Testis (tissue), 3 donors: ENCODE measurements around the gene COA3. TPM values are rescaled to one million over a fixed set of nuclear protein-coding genes. Genes with fewer than 3 reads are reported as not detected.
A peak's percentile ranks its signal among the peaks of the same experiment; 100 is the strongest.

Experiments used
- DNase-seq: peaks from one replicate; pipeline ENCODE4 v3.0.0-alpha.2; 2019
- H3K27ac ChIP-seq, 2 donors: fragments of 200-600 bp; sonication (generic); one replicate each; pipeline ENCODE4 v1.5.1; 2019
- H3K27me3 ChIP-seq: fragments of 200-600 bp; sonication (generic); one replicate; pipeline ENCODE4 v1.5.1; 2019
- H3K36me3 ChIP-seq: fragments of 200-600 bp; sonication (generic); one replicate; pipeline ENCODE4 v1.5.1; 2017; ENCODE audit warnings: low read depth; ENCODE audit errors: missing control alignments
- H3K4me1 ChIP-seq: fragments of 200-600 bp; sonication (generic); one replicate; pipeline ENCODE4 v1.5.1; 2019
- H3K4me3 ChIP-seq, 2 donors: fragments of 200-600 bp; sonication (generic); one replicate each; pipeline ENCODE4 v1.5.1; 2017 to 2019
- H3K9me3 ChIP-seq: fragments of 200-600 bp; sonication (generic); one replicate; pipeline ENCODE4 v1.5.1; 2017
- POLR2A ChIP-seq: fragments of 450-650 bp; IDR thresholded peaks from one replicate; pipeline ENCODE4 v1.6.1; 2017; ENCODE audit warnings: antibody characterized with exemption, mild to moderate bottlenecking, moderate library complexity
- WGBS, 2 donors: methylation state at CpG; one replicate each; pipeline ENCODE4 v1.1.5; 2018; 5-methylcytosine and 5-hydroxymethylcytosine counted together
- intact Hi-C: fragments of 100-400 bp; cut with DNase I; formaldehyde crosslinking; loops from one replicate; pipeline ENCODE4 v1.15.1; 2023; ENCODE audit warnings: low total_unique reads
- microRNA-seq, 2 donors: library from miRNA; unstranded; fragments of <30 nt; microRNA quantifications; one replicate each; pipeline ENCODE4, GENCODE V29; 2016; ENCODE audit warnings: borderline number of aligned reads in 2 of 2, borderline replicate concordance in 1 of 2
- polyA plus RNA-seq: library from polyadenylated mRNA; stranded (reverse); fragments of 350-450 nt; fragmentation: Illumina TruSeq; extraction: RNeasy Lipid Tissue Mini Kit (QIAGEN cat#74804); gene quantifications from one replicate; pipeline ENCODE4 v1.2.3, GENCODE V29; 2014; ENCODE audit warnings: low read depth, low replicate concordance; ENCODE audit not compliant: insufficient read depth
- small RNA-seq, 2 donors: library from RNA; depleted of rRNA; stranded (forward); fragments of <200 nt; gene quantifications; one replicate each; pipeline ENCODE3, GENCODE V24; 2016
- total RNA-seq, 2 donors: library from RNA; depleted of rRNA; stranded (reverse); fragments of >200 nt; gene quantifications; one replicate each; pipeline ENCODE4 v1.2.3, GENCODE V29; 2016
- TF ChIP-seq, protein P1 (sequence below), 3 experiments: fragments of 450-650 bp in 2 of 3; fragments of 200-600 bp in 1 of 3; sonication (generic) in 1 of 3; IDR thresholded peaks; one replicate each; pipeline ENCODE4 v1.5.1; 2016 to 2019; ENCODE audit warnings: antibody characterized with exemption in 3 of 3, mild to moderate bottlenecking in 2 of 3, moderate library complexity in 1 of 3

Gene COA3
- total and polyA plus RNA-seq, 3 donors from 2014 or later, result 43.0 to 52.7 (median 49.2) TPM

DNA sequence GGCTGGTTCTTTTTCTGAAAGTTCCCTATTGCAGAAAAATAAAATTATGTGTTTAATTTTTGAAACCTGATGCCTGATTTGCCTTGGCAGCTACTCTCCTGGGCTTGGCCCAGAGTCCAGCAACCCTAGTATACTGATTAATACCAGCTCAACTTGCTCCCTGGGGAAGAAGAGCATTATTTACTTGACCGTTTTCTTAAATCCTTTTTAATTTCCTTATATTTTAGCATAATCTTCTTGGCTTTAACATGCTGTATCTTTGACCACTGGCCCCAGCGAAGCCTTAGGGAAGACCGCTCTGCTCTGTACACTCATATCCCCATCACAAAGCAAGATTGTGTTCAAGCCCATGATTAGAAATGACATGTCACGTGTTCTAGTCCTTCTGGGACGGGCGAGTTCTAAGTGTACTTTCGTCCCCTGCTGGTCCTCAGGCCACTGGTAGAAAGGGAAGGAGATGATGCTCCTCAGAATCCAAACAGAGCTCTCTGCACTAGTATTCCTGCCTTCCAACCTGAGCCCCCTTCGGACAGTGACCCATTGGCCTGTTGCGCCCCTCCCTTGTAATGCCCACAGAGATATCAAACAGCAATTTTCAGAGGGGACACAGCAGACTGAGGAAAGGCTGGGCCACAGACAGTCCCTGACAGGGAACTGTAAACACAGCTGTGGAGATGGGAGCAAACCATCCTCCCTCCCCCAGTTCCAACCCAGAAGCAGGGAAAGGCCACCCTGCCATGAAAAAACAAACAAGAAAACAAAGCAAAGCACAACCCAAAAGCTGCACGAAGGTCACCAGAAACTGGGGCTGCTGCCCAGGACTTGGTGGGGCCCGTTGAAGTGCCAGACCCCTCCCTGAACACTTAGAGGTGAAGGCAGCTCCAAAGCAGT is 49.4 kb downstream of the COA3 start:
- intact Hi-C loops, result no loop called here
- Histone ChIP-seq H3K36me3 (no peaks in the 10 kb centered on the region), H3K9me3 (no peaks in the 10 kb centered on the region), H3K27me3 (no peaks in the 10 kb centered on the region), H3K4me3 (no peak overlapping the region), H3K27ac (peak overlapping the region; percentile 52 to 71), H3K4me1 (peaks cover 16% of the 10 kb centered on the region)
- TF ChIP-seq, protein P1, sequence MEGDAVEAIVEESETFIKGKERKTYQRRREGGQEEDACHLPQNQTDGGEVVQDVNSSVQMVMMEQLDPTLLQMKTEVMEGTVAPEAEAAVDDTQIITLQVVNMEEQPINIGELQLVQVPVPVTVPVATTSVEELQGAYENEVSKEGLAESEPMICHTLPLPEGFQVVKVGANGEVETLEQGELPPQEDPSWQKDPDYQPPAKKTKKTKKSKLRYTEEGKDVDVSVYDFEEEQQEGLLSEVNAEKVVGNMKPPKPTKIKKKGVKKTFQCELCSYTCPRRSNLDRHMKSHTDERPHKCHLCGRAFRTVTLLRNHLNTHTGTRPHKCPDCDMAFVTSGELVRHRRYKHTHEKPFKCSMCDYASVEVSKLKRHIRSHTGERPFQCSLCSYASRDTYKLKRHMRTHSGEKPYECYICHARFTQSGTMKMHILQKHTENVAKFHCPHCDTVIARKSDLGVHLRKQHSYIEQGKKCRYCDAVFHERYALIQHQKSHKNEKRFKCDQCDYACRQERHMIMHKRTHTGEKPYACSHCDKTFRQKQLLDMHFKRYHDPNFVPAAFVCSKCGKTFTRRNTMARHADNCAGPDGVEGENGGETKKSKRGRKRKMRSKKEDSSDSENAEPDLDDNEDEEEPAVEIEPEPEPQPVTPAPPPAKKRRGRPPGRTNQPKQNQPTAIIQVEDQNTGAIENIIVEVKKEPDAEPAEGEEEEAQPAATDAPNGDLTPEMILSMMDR (IDR thresholded peaks at IDR 0.05), result no peak
- TF ChIP-seq POLR2A, result no peak
- no peak for DNase-seq
- 51 to 52% methylated on average over 11 of the region's 11 CpGs for WGBS, 2 donors

DNA sequence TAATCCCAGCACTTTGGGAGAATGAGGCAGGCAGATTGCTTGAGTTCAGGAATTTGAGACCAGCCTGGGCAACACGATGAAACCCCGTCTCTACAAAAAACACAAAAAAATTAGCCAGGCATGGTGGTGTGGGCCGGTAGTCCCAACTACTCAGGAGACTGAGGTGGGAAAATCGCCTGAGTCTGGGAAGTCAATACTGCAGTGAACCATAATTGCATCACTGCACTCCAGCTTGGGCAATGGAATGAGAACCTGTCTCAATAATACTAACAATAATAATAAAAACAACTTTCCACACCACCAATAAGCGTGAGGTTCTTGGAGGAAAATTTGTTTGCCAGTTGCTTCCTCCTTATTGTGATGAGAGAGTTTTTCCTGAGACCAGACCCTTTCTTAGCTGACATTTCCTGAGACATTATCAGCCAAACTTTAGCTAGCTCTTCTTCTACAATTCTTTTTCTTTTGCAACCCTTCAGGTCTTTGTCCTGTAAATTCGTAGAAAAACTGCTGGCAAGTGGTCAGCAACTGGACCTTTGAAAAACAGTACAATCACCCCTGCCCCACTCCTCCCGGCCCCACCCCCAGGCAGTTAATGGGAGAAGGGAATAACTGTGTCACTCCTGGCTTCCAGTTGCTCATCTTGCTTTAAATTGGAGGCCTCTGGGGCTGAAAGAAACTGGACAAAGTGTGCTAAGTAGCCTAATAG is 50.1 kb downstream of the COA3 start:
- WGBS, 2 donors, result 49 to 58% methylated on average over 7 of the region's 7 CpGs
- no peaks in the 10 kb centered on the region for H3K36me3 ChIP-seq
- TF ChIP-seq POLR2A, result no peak
- TF ChIP-seq, protein P1 (IDR thresholded peaks at IDR 0.05), result no peak
- H3K27me3 ChIP-seq, result no peaks in the 10 kb centered on the region
- H3K4me1 ChIP-seq, result peaks cover 24% of the 10 kb centered on the region
- no peaks in the 10 kb centered on the region for H3K9me3 ChIP-seq
- peak overlapping the region; percentile 52 to 71 for H3K27ac ChIP-seq
- intact Hi-C loops, result no loop called here
- peak; percentile 58 for DNase-seq
- H3K4me3 ChIP-seq, result no peak overlapping the region

Small RNA genes lying within 50 kb of the gene (microRNA-seq; reads per million reads assigned to microRNA genes)
- gene MIR6781, result 0 reads per million in 2 donors

Small RNA genes lying within 50 kb of the gene (small RNA-seq; reads per million reads assigned to genes)
- gene HMGN2P15 (0 to 0.28 reads per million in 2 donors), gene MIR6781 (0 reads per million in 2 donors)

Other genes starting within 250 kb of the COA3 start
- gene HSD17B1, start 245.8 kb downstream of the COA3 start, total RNA-seq, result 10 to 100 TPM; 13.8 to 14.4 TPM
- 7.1 TPM for gene HSD17B1, start 245.8 kb downstream of the COA3 start, polyA plus RNA-seq
- 10 to 100 TPM; 52.8 to 68.5 TPM for gene COASY, start 236.6 kb downstream of the COA3 start, total RNA-seq
- gene COASY, start 236.6 kb downstream of the COA3 start, polyA plus RNA-seq, result 103 TPM
- gene MLX, start 231.6 kb downstream of the COA3 start, total RNA-seq, result 10 to 100 TPM; 27.6 to 38.6 TPM
- 26.7 TPM for gene MLX, start 231.6 kb downstream of the COA3 start, polyA plus RNA-seq
- 10 to 100 TPM; 17.2 to 27.2 TPM for gene PSMC3IP, start 221.0 kb downstream of the COA3 start, total RNA-seq
- 45.3 TPM for gene PSMC3IP, start 221.0 kb downstream of the COA3 start, polyA plus RNA-seq
- 100 to 1,000 TPM; 140 to 154 TPM for gene RETREG3, start 189.3 kb downstream of the COA3 start, total RNA-seq
- 62.3 TPM for gene RETREG3, start 189.3 kb downstream of the COA3 start, polyA plus RNA-seq
- gene TUBG1, start 189.0 kb downstream of the COA3 start, total RNA-seq, result 100 to 1,000 TPM; 209 to 265 TPM
- 411 TPM for gene TUBG1, start 189.0 kb downstream of the COA3 start, polyA plus RNA-seq
- gene TUBG2, start 139.4 kb downstream of the COA3 start, total RNA-seq, result 10 to 100 TPM; 50.4 to 57.5 TPM
- gene TUBG2, start 139.4 kb downstream of the COA3 start, polyA plus RNA-seq, result 30.6 TPM
- gene PLEKHH3, start 121.7 kb downstream of the COA3 start, total RNA-seq, result 10 to 100 TPM; 65.8 to 67.3 TPM
- 42.8 TPM for gene PLEKHH3, start 121.7 kb downstream of the COA3 start, polyA plus RNA-seq
- 10 to 100 TPM in 1 of 2 donors, 1 to 10 TPM in 1; 9.8 to 14.3 TPM for gene CCR10, start 116.9 kb downstream of the COA3 start, total RNA-seq
- 2.9 TPM for gene CCR10, start 116.9 kb downstream of the COA3 start, polyA plus RNA-seq
- gene CNTNAP1, start 116.2 kb downstream of the COA3 start, total RNA-seq, result 10 to 100 TPM in 1 of 2 donors, 1 to 10 TPM in 1; 9.0 to 10.3 TPM
- 6.0 TPM for gene CNTNAP1, start 116.2 kb downstream of the COA3 start, polyA plus RNA-seq
- gene EZH1, start 53.7 kb downstream of the COA3 start, total RNA-seq, result 10 to 100 TPM; 53.7 to 59.4 TPM
- gene EZH1, start 53.7 kb downstream of the COA3 start, polyA plus RNA-seq, result 28.1 TPM
- gene RAMP2, start 37.5 kb downstream of the COA3 start, total RNA-seq, result 10 to 100 TPM in 1 of 2 donors, 1 to 10 TPM in 1; 6.9 to 14.6 TPM
- 38.2 TPM for gene RAMP2, start 37.5 kb downstream of the COA3 start, polyA plus RNA-seq
- 10 to 100 TPM; 48.3 to 51.8 TPM for gene VPS25, start 25.3 kb downstream of the COA3 start, total RNA-seq
- 64.1 TPM for gene VPS25, start 25.3 kb downstream of the COA3 start, polyA plus RNA-seq
- 1 to 10 TPM; 1.4 to 2.3 TPM for gene WNK4, start 18.1 kb downstream of the COA3 start, total RNA-seq
- gene WNK4, start 18.1 kb downstream of the COA3 start, polyA plus RNA-seq, result 2.8 TPM
- gene CNTD1, start 157 bp upstream of the COA3 start, total RNA-seq, result 10 to 100 TPM; 21.2 to 49.1 TPM
- gene CNTD1, start 157 bp upstream of the COA3 start, polyA plus RNA-seq, result 114 TPM
- gene BECN1, start 25.6 kb upstream of the COA3 start, total RNA-seq, result 100 to 1,000 TPM; 100 to 111 TPM
- gene BECN1, start 25.6 kb upstream of the COA3 start, polyA plus RNA-seq, result 74.2 TPM
- 10 to 100 TPM; 79.7 to 92.1 TPM for gene PSME3, start 34.7 kb upstream of the COA3 start, total RNA-seq
- gene PSME3, start 34.7 kb upstream of the COA3 start, polyA plus RNA-seq, result 135 TPM
- gene AOC2, start 45.9 kb upstream of the COA3 start, total RNA-seq, result 10 to 100 TPM; 10.3 to 14.6 TPM
- 5.7 TPM for gene AOC2, start 45.9 kb upstream of the COA3 start, polyA plus RNA-seq
- 10 to 100 TPM; 14.3 to 14.8 TPM for gene AOC3, start 52.5 kb upstream of the COA3 start, total RNA-seq
- 46.4 TPM for gene AOC3, start 52.5 kb upstream of the COA3 start, polyA plus RNA-seq
- under 1 TPM in 1 of 2 donors, not detected in 1; 0.06 TPM for gene G6PC1, start 102.1 kb upstream of the COA3 start, total RNA-seq
- gene G6PC1, start 102.1 kb upstream of the COA3 start, polyA plus RNA-seq, result 0.26 TPM
- 10 to 100 TPM; 62.0 to 84.3 TPM for gene AARSD1, start 165.8 kb upstream of the COA3 start, total RNA-seq
- 184 TPM for gene AARSD1, start 165.8 kb upstream of the COA3 start, polyA plus RNA-seq
- gene PTGES3L, start 181.4 kb upstream of the COA3 start, total RNA-seq, result 1 to 10 TPM; 2.8 to 5.2 TPM
- gene PTGES3L, start 181.4 kb upstream of the COA3 start, polyA plus RNA-seq, result 5.5 TPM
- gene RUNDC1, start 181.9 kb upstream of the COA3 start, total RNA-seq, result 10 to 100 TPM; 18.5 to 20.2 TPM
- 17.5 TPM for gene RUNDC1, start 181.9 kb upstream of the COA3 start, polyA plus RNA-seq
- 100 to 1,000 TPM; 457 to 634 TPM for gene RPL27, start 199.7 kb upstream of the COA3 start, total RNA-seq
- 1,036 TPM for gene RPL27, start 199.7 kb upstream of the COA3 start, polyA plus RNA-seq
- gene IFI35, start 208.1 kb upstream of the COA3 start, total RNA-seq, result 10 to 100 TPM in 1 of 2 donors, 1 to 10 TPM in 1; 8.0 to 12.7 TPM
- gene IFI35, start 208.1 kb upstream of the COA3 start, polyA plus RNA-seq, result 15.0 TPM
- gene VAT1, start 223.7 kb upstream of the COA3 start, total RNA-seq, result 100 to 1,000 TPM; 201 to 277 TPM
- gene VAT1, start 223.7 kb upstream of the COA3 start, polyA plus RNA-seq, result 204 TPM
- gene RND2, start 226.5 kb upstream of the COA3 start, total RNA-seq, result 10 to 100 TPM; 15.7 to 33.1 TPM
- gene RND2, start 226.5 kb upstream of the COA3 start, polyA plus RNA-seq, result 48.7 TPM